DOHH2 (cell line): ENCODE results near the gene ACTMAP.

Experiments used
- H3F3A ChIP-seq: fragments of 200-600 bp; sonication (generic), shearing (Covaris generic); 2 replicates; pipeline ENCODE4 v1.6.0; 2016; ENCODE audit warnings: antibody characterized with exemption, mild to moderate bottlenecking; ENCODE audit not compliant: control insufficient read depth, insufficient read depth
- H3K27ac ChIP-seq: fragments of 200-600 bp; sonication (generic); 2 replicates; pipeline ENCODE4 v1.5.1; 2014; ENCODE audit warnings: low read depth, mild to moderate bottlenecking, low read length, moderate library complexity
- H3K27me3 ChIP-seq: fragments of 200-600 bp; sonication (generic); 2 replicates; pipeline ENCODE4 v1.6.1; 2014; ENCODE audit warnings: mild to moderate bottlenecking, low read length, mixed read lengths; ENCODE audit not compliant: control insufficient read depth
- H3K36me3 ChIP-seq: fragments of 200-600 bp; sonication (generic); 2 replicates; pipeline ENCODE4 v1.6.1; 2014; ENCODE audit warnings: mild to moderate bottlenecking, low read length, moderate library complexity, mixed read lengths; ENCODE audit not compliant: control insufficient read depth
- H3K4me1 ChIP-seq: fragments of 200-600 bp; sonication (generic); 2 replicates; pipeline ENCODE4 v1.6.1; 2014; ENCODE audit warnings: mild to moderate bottlenecking, low read length, mixed read lengths; ENCODE audit not compliant: control insufficient read depth
- H3K4me2 ChIP-seq: fragments of 200-600 bp; sonication (generic); 2 replicates; pipeline ENCODE4 v1.6.0; 2014; ENCODE audit warnings: mild to moderate bottlenecking, low read length, moderate library complexity
- H3K4me3 ChIP-seq: fragments of 200-600 bp; sonication (generic); 2 replicates; pipeline ENCODE4 v1.5.1; 2014; ENCODE audit warnings: mild to moderate bottlenecking, low read length, mixed read lengths
- H3K79me2 ChIP-seq: fragments of 200-600 bp; sonication (generic); 2 replicates; pipeline ENCODE4 v1.6.1; 2014; ENCODE audit warnings: mild to moderate bottlenecking, low read length, mixed read lengths; ENCODE audit not compliant: control insufficient read depth
- H3K9me2 ChIP-seq: fragments of 200-600 bp; sonication (generic); replicated peaks from 2 replicates; pipeline ENCODE4 v1.6.1; 2014; ENCODE audit warnings: mild to moderate bottlenecking, low read length, mixed read lengths; ENCODE audit not compliant: control insufficient read depth
- H3K9me3 ChIP-seq: fragments of 200-600 bp; sonication (generic); 2 replicates; pipeline ENCODE4 v1.6.1; 2014; ENCODE audit warnings: antibody characterized with exemption, low read length, mixed read lengths; ENCODE audit not compliant: control insufficient read depth, insufficient read depth
- H4K20me1 ChIP-seq: fragments of 200-600 bp; sonication (generic); 2 replicates; pipeline ENCODE4 v1.6.0; 2014; ENCODE audit warnings: low read depth, mild to moderate bottlenecking, antibody characterized with exemption, low read length, moderate library complexity; ENCODE audit not compliant: control insufficient read depth, insufficient read depth
- EZH2phosphoT487 ChIP-seq: fragments of 200-600 bp; sonication (generic); IDR thresholded peaks from 2 replicates; pipeline ENCODE4 v1.6.1; 2017; ENCODE audit warnings: borderline replicate concordance, mild to moderate bottlenecking, antibody characterized with exemption, low read length, moderate library complexity, mixed read lengths
- TF ChIP-seq, protein P1 (sequence below): fragments of 200-600 bp; sonication (generic); IDR thresholded peaks from one replicate; pipeline ENCODE4 v1.5.1; 2014; ENCODE audit warnings: antibody characterized with exemption, mild to moderate bottlenecking, low read depth, low read length; ENCODE audit not compliant: poor library complexity, severe bottlenecking

ACTMAP gene

DNA sequence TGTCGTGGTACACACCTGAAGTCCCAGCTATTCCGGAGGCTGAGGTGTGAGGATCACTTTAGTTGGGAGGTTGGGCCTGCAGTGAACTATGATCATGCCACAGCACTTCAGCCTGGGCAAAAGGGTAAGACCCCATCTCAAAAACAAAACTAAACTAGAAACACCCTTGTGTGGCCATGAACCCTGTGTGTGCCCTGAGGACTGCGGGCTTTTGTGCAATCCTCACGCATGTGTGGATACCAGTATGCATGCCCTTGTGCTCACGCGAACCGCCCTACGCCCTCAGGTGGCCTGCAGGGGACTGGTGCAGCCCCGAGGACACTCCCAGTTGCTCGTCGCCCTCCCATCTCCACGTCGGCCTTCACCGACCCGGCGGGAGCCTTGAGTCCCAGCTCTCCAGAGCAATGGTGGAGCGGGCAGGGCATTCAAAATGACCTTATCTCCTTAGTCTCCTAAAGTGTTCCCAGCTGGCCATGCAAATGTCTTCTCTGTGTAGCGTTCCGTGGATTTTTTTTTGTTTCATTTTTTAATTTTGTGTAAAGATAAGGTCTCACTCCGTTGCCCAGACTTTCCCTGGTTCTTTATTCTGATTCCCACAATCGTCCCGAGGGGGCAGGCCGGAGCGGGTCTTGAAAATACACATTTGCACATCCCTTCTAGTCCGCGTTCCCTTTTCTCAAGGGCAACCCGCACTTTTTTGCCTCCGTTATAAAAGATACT, 47.8 kb upstream of the ACTMAP start:
- Histone ChIP-seq H3K4me1 (peaks cover 47% of the 10 kb centered on the region), H3F3A (peaks cover 2% of the 10 kb centered on the region; the same call in 1 of the 2 replicates), H3K27ac (peak overlapping the region; percentile 79), H3K79me2 (peaks cover 40% of the 10 kb centered on the region), H3K4me3 (peak overlapping the region; percentile 71), H4K20me1 (peaks cover 23% of the 10 kb centered on the region), H3K36me3 (peaks cover 34% of the 10 kb centered on the region), H3K27me3 (no peaks in the 10 kb centered on the region), H3K9me2 (no peaks in the 10 kb centered on the region), H3K4me2 (peak overlapping the region; percentile 86), H3K9me3 (no peaks in the 10 kb centered on the region)
- TF ChIP-seq, protein P1, sequence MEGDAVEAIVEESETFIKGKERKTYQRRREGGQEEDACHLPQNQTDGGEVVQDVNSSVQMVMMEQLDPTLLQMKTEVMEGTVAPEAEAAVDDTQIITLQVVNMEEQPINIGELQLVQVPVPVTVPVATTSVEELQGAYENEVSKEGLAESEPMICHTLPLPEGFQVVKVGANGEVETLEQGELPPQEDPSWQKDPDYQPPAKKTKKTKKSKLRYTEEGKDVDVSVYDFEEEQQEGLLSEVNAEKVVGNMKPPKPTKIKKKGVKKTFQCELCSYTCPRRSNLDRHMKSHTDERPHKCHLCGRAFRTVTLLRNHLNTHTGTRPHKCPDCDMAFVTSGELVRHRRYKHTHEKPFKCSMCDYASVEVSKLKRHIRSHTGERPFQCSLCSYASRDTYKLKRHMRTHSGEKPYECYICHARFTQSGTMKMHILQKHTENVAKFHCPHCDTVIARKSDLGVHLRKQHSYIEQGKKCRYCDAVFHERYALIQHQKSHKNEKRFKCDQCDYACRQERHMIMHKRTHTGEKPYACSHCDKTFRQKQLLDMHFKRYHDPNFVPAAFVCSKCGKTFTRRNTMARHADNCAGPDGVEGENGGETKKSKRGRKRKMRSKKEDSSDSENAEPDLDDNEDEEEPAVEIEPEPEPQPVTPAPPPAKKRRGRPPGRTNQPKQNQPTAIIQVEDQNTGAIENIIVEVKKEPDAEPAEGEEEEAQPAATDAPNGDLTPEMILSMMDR = peak; percentile 62
- no peak for TF ChIP-seq EZH2phosphoT487

DNA sequence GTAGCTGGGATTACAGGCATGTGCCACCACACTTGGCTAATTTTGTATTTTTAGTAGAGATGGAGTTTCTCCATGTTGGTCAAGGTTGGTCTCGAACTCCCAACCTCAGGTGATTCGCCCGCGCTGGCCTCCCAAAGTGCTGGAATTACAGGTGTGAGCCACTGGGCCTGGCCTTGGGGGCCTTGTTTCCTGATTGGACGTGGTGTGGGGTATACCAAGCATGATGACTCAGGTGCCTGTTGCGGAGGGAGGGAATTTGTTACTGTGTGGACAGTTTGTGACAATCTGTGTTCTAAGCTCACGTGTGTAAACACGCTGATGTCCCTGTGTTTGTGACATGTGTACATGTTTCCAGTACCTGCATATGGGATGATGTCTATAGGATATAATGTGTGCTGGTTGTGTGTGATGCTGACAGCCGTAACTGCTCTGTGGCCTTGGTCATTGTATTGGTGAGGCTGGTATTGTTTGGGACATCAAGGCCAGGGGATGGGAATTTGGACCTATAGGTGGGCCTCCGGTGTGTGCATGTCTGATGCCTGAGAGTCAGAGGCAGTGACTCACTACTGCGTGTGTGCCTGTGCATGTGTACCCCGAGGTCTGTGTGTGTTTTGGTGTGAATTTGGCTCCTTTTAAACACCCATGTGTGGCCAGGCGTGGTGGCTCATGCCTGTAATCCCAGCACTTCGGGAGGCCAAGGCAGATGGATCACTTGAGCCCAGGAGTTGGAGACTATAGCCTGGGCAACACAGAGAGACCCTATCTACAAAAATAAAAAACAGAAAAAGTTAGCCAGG, 47.1 kb upstream of the ACTMAP start:
- H3K4me2 ChIP-seq = peak overlapping the region; percentile 86
- H3K9me3 ChIP-seq = no peaks in the 10 kb centered on the region
- 0 out of 2 replicates have a peak, but pooled peaks cover 3% of the 10 kb centered on the region for H3F3A ChIP-seq
- no peaks in the 10 kb centered on the region for H3K9me2 ChIP-seq
- H3K27ac ChIP-seq = peak overlapping the region; percentile 79
- peaks cover 47% of the 10 kb centered on the region for H3K4me1 ChIP-seq
- H3K36me3 ChIP-seq = peaks cover 30% of the 10 kb centered on the region
- peak overlapping the region; percentile 71 for H3K4me3 ChIP-seq
- no peaks in the 10 kb centered on the region for H3K27me3 ChIP-seq
- H3K79me2 ChIP-seq = peaks cover 32% of the 10 kb centered on the region
- TF ChIP-seq, protein P1 = no peak
- TF ChIP-seq EZH2phosphoT487 = no peak
- H4K20me1 ChIP-seq = peaks cover 17% of the 10 kb centered on the region

DNA sequence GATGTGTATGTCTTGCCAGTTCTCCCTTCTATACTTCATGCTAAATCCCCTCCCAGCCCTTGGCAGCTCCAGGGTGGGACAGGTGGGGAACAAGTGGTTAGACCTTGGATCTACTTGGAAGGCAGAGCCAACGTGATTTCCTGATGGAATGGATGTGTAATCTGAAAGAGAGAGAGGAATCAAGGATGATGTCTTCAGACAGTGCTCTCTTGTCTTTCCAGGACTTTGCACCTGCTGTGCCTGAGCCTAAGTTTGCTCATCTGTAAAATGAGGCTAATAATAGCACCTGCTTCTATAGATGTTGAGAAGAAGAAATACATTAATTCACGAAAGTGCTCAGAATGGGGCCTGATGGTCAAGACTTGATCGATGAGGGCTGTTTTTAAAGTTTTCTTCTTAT, 41.7 kb upstream of the ACTMAP start:
- H4K20me1 ChIP-seq = no peaks in the 10 kb centered on the region
- TF ChIP-seq, protein P1 = no peak
- TF ChIP-seq EZH2phosphoT487 = no peak
- peak overlapping the region; percentile 37 for H3K4me3 ChIP-seq
- H3K27ac ChIP-seq = peak overlapping the region; percentile 26; the same call in 1 of the 2 replicates
- H3F3A ChIP-seq = peaks cover 12% of the 10 kb centered on the region
- peak overlapping the region; percentile 72 for H3K4me2 ChIP-seq
- H3K9me3 ChIP-seq = no peaks in the 10 kb centered on the region
- H3K4me1 ChIP-seq = peaks cover 37% of the 10 kb centered on the region
- no peaks in the 10 kb centered on the region for H3K9me2 ChIP-seq
- no peaks in the 10 kb centered on the region for H3K27me3 ChIP-seq
- peaks cover 11% of the 10 kb centered on the region; the same call in 1 of the 2 replicates for H3K36me3 ChIP-seq
- H3K79me2 ChIP-seq = no peaks in the 10 kb centered on the region
